HG03439 (cell line): ENCODE results near the gene RPA3.
"Not testable (repeated sequence)": the region's sequence is repeated elsewhere in the genome, so short reads cannot be mapped to it uniquely, and the experiment has no call there.

ENCODE experiments used
- ATAC-seq: cut with Tn5 transposase; IDR thresholded peaks from one replicate; pipeline ENCODE4 v1.9.1; 2021; ENCODE audit warnings: mild to moderate bottlenecking, moderate library complexity; ENCODE audit not compliant: unreplicated experiment

The RPA3 gene

GRCh38 chr7:7695111-7695817, 23.1 kb downstream of the RPA3 start:
- no peak for ATAC-seq

GRCh38 chr7:7694542-7694941, 23.9 kb downstream of the RPA3 start:
- ATAC-seq, result no peak

- no peak for ATAC-seq
These were observed 24.5 kb downstream of the RPA3 start for GRCh38 chr7:7693881-7694280.

GRCh38 chr7:7688956-7689355, 29.5 kb downstream of the RPA3 start:
- no peak for ATAC-seq

- no peak for ATAC-seq
These were observed 30.1 kb downstream of the RPA3 start for GRCh38 chr7:7688310-7688709.

GRCh38 chr7:7687800-7688199, 30.6 kb downstream of the RPA3 start:
- ATAC-seq, result no peak

GRCh38 chr7:7686811-7687508, 31.4 kb downstream of the RPA3 start:
- ATAC-seq, result no peak

- ATAC-seq, result no peak
These were observed 35.5 kb downstream of the RPA3 start for GRCh38 chr7:7682861-7683260.

GRCh38 chr7:7681936-7682329, 36.5 kb downstream of the RPA3 start:
- ATAC-seq, result no peak

GRCh38 chr7:7681191-7681935, 37.0 kb downstream of the RPA3 start:
- no peak for ATAC-seq

GRCh38 chr7:7679640-7680039, 38.8 kb downstream of the RPA3 start:
- ATAC-seq, result not testable (repeated sequence)

- no peak for ATAC-seq
These were observed 42.7 kb downstream of the RPA3 start for GRCh38 chr7:7675686-7676085.

GRCh38 chr7:7673240-7673550, 45.2 kb downstream of the RPA3 start:
- no peak for ATAC-seq

- no peak for ATAC-seq
These were observed 45.7 kb downstream of the RPA3 start for GRCh38 chr7:7672545-7673239.

GRCh38 chr7:7671361-7671760, 47.0 kb downstream of the RPA3 start:
- no peak for ATAC-seq

GRCh38 chr7:7670490-7670889, 47.9 kb downstream of the RPA3 start:
- ATAC-seq, result no peak

GRCh38 chr7:7668706-7669105, 49.7 kb downstream of the RPA3 start:
- ATAC-seq, result no peak

- no peak for ATAC-seq
These were observed 51.2 kb downstream of the RPA3 start for GRCh38 chr7:7667187-7667586.

GRCh38 chr7:7665031-7665430, 53.4 kb downstream of the RPA3 start:
- no peak for ATAC-seq

GRCh38 chr7:7664291-7664690, 54.1 kb downstream of the RPA3 start:
- no peak for ATAC-seq

- ATAC-seq, result no peak
These were observed 55.9 kb downstream of the RPA3 start for GRCh38 chr7:7662527-7662926.
